ENCODE results near the gene CC2D1A.
"Not testable (repeated sequence)": the region's sequence is repeated elsewhere in the genome, so short reads cannot be mapped to it uniquely, and the experiment has no call there.

Gene CC2D1A

DNA sequence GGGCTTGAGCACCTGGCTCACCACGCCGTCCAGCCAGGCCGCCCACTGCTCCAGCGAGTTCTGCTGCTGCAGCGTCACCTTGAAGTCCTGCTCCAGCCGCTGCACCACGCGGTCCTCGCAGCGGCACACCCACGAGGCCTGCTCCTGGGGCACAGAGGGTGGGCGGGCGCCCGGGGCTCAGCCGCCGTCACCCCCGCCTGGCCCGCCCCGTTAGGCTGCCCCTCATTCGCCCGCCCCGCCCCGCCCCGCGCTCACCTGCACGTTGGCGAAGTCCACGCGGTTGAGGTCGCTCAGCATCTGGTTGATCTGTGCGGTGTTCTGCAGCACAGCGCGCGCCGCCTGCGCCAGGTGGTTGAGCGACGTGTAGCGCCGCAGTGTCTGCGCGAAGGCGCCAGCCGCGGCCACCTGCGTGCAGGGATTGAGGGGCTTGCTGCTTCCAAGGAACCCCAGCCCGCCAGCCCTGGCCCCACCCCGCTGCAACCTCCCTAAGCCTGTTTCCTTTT, 57.7 kb downstream of the CC2D1A start:
- no peak for DNase-seq

DNA sequence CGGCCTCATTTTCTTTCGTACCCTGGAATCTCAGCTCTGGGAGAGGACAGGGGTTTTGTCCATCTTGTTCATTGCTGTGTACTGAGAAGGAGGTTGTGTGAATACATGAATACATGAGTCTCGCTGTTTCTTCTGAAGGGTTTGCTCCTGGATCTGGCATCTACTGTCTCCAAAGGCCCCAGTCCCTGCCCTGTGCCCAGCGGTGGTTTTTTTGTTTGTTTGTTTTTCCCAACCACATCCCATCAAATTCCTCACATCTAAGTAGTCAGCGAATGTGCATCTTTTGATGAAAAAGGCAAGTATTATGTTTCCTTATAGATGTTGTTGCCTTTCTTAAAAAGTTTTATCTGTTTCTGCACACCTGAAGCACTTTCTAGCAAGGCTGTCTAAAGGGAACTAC, 58.8 kb downstream of the CC2D1A start:
- DNase-seq, result no peak

GRCh38 chr19:13965377-13965896, 59.4 kb downstream of the CC2D1A start:
- DNase-seq, result no peak

- DNase-seq, result no peak
Observed at GRCh38 chr19:13965926-13966683, 60.1 kb downstream of the CC2D1A start.

- DNase-seq, result no peak
Observed at GRCh38 chr19:13966684-13967128, 60.7 kb downstream of the CC2D1A start.

GRCh38 chr19:13967206-13967605, 61.2 kb downstream of the CC2D1A start:
- DNase-seq, result not testable (repeated sequence)

- DNase-seq, result no peak
Observed at GRCh38 chr19:13968383-13968935, 62.5 kb downstream of the CC2D1A start.

- DNase-seq, result no peak
Observed at GRCh38 chr19:13968999-13969398, 63.0 kb downstream of the CC2D1A start.

DNA sequence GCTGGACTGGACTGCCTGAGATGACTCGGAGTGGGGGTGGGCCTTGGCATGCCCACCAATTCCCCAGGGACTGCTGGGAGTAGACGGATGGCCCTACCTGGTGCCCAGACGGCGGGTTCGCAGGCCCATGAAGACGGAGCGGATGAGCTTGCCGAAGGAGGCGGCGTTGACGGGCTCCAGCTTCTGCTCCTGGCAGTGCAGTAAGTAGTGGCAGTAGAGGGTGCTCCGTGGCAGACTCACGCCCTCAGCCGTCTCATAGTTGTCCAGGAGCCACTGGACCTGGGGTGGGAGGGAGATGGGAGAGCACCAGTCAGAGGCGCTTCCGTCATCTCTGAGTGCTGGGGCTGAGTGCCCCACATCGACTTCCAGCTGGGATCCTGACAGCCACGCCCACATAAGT, 63.9 kb downstream of the CC2D1A start:
- no peak for DNase-seq

DNA sequence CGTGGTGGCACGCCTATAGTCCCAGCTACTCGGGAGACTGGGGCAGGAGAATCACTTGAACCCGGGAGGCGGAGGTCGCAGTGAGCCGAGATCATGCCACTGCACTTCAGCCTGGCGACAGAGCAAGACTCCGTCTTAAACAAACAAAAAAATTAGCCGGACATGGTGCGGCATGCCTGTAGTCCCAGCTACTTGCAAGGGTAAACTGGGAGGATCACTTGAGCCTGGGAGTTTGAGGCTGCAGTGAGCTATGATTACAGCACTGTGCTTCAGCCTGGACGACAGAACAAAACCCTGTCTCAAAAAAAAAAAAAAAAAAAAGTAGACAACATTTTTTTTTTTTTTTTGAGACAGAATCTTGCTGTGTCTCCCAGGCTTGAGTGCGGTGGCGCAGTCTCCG, 65.9 kb downstream of the CC2D1A start:
- DNase-seq, result not testable (repeated sequence)

DNA sequence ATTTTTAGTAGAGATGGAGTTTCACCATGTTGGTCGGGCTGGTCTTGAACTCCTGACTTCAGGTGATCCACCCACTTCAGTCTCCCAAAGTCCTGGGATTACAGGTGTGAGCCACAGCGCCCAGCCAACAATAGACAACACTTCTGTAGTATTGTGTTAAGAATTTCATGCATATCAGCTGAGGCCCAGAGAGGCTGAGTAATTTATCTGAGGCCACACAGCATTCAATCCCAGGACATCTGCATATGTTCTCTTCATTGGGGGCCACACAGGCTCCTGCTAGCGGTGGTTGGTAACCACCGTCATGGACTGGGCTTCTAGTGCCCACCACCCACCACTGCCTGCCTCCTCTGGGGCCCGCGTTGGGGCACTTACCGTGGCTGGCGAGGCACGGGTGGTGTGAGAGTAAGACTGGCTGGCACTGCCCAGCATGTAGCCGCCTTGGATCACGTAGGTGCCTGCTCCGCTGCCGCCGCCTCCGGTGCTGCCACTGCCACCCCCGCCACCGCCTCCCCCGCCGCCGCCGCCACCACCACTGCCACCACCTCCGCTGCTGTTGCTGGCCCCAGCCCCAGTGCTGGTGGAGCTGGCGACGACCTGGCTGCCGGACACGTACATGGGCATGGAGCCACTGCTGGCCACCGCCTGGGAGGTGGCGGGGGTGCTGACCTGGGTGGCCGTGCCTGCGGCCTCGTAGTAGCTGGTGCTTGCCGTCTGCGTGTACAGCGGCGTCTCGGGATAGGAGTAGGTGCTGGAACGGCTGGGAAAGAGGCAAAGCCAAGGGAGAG, 66.6 kb downstream of the CC2D1A start:
- no peak for DNase-seq

GRCh38 chr19:13973479-13973878, 67.5 kb downstream of the CC2D1A start:
- not testable (repeated sequence) for DNase-seq

DNA sequence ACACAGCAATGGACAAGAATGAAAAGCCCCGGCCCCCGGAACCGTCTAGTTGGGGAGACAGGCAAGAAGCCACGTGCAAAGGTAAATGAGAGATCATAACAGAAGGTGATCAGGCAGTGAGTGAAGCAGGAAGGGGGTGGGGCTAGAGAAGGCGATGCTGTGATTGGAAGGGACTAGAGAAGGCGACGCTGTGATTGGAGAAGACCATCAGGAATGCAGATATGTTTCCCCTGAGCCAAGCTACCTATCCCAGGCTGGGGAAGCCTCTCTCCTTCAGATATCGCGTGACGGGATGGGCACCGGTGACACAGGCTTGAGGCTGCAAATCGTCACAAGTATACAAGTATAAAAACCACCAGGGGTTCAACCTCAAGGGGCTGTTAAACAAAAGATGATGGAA, 68.1 kb downstream of the CC2D1A start:
- peak; percentile 15 for DNase-seq

DNA sequence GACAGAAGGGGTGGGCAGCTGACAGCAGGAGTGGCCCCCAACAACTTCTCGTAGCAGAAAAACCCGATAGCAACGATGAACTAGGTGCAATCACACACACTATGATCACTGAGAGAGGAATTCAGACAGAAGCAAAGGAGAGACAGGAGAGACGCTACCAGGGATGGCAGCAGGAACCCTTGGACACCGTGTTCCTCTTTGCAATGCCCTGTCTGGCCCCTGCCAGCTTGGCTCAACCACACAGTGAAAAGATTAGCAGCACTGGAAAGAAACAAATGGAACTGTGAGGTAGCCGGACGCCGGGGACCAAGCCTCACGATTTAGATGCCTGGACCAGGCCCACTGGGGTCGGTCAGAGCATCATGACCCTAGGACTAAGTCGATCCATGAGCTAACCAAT, 69.9 kb downstream of the CC2D1A start:
- DNase-seq, result no peak

- no peak for DNase-seq
Observed at GRCh38 chr19:13976446-13976845, 70.4 kb downstream of the CC2D1A start.

GRCh38 chr19:13977803-13978202, 71.8 kb downstream of the CC2D1A start:
- no peak for DNase-seq

DNA sequence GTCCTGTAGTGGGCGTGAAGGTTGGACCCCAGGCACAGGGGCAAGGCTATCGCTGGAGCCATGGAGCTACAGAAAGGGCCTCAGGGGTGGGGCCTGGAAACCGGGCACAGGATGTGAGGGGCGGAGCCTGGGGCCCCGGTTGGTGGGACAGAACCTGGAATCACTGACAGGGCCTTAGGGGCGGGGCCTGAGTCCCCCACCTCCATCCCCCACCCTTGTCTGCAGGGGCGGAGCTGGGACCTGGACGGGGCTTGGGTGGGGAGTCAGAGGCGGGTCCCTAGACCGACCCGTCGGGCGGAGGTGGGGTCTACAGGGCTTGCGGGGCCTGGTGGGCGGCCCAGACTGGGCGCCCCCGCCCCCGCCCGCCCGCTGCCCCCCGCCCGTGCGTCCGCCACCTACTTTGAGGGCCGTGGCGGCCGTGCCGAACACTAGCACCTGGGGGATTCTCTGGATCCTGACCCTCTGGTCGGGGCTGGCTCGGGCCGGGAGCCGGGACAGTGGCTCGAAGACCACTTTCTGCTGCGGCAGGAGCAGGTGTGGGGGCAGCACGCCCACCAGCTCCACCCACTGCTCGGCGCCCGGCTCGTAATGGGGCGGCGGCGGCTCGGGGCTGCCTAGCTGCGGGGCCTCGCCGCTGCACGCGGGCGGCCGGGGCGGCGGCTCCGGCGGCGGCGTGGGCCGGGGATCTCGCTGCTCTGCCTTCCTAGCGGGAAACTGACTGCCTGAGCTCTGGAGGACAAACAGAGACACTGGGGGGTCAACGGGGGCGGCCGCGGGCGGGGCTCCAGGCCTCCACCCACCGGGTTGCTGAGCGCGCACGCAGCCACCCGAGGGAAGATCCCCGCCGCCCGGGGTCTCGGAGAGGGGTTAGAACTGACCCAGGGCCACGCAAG, 72.6 kb downstream of the CC2D1A start:
- no peak for DNase-seq

- DNase-seq, result no peak
Observed at GRCh38 chr19:13979244-13979615, 73.2 kb downstream of the CC2D1A start.

GRCh38 chr19:13979686-13980085, 73.7 kb downstream of the CC2D1A start:
- DNase-seq, result no peak

GRCh38 chr19:13980340-13980739, 74.3 kb downstream of the CC2D1A start:
- DNase-seq, result no peak

All from NCI-H187 treated with DMSO at 0.1 percent for 48 hours (cell line).